ENCODE measurements around the gene DDX24.

GRCh38 chr14:94041551-94042346 is 39.3 kb downstream of the DDX24 start:
- no peak for TF ChIP-seq POLR2A (IDR thresholded peaks at IDR 0.05)
- no peak for TF ChIP-seq CTCF (IDR thresholded peaks at IDR 0.05)

Measured in gastroesophageal sphincter (tissue), 3 donors.